NCI-H774 (cell line): ENCODE results near the gene ZBTB16.

ENCODE experiments used
- DNase-seq: peaks from one replicate; lab custom pipeline; 2025; lab: John Stamatoyannopoulos, UW

Gene ZBTB16

GRCh38 chr11:114211444-114212121 is 152.1 kb downstream of the ZBTB16 start:
- DNase-seq, result no peak

DNA sequence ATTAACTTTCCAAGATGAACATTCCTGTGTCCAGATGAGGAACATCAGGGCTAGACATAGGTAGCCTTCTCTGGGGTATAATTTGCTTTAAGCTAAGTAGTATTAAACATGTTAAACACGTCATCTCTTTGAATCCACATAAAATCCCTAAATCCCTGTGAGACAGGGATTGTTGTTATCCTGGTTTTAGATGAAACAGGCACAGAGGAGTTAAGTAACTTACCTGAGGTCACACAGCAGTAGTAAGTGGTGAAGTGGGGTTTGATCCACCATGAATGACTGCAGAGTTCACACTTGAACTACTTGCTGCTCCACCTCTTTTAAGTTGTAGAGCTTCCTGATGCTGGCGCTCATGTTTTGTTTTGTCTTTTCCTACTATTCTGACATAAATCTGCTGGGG is 154.1 kb downstream of the ZBTB16 start:
- DNase-seq, result no peak

- no peak for DNase-seq
These were observed 155.9 kb downstream of the ZBTB16 start for GRCh38 chr11:114215428-114215827.

GRCh38 chr11:114215871-114216795 is 156.6 kb downstream of the ZBTB16 start:
- DNase-seq, result no peak

DNA sequence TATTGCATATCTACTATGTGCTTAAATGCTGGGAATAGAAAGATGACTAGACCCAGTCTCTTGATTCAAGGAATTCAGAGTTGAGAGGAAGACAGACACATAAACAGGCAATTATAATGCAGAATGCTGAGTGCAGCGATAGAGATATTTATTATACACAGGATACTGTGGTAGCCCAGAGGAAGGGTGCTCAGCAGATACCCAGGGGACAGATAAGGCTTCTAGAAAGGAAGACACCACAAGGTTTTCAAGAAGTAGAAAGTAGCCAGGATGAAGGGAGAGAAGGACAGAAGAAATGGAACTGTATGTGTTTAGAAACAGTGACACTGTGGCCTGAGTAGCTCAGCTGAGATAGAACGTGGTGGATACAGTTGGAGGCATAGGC is 157.3 kb downstream of the ZBTB16 start:
- DNase-seq, result no peak

GRCh38 chr11:114218508-114218907 is 159.0 kb downstream of the ZBTB16 start:
- DNase-seq, result no peak

DNA sequence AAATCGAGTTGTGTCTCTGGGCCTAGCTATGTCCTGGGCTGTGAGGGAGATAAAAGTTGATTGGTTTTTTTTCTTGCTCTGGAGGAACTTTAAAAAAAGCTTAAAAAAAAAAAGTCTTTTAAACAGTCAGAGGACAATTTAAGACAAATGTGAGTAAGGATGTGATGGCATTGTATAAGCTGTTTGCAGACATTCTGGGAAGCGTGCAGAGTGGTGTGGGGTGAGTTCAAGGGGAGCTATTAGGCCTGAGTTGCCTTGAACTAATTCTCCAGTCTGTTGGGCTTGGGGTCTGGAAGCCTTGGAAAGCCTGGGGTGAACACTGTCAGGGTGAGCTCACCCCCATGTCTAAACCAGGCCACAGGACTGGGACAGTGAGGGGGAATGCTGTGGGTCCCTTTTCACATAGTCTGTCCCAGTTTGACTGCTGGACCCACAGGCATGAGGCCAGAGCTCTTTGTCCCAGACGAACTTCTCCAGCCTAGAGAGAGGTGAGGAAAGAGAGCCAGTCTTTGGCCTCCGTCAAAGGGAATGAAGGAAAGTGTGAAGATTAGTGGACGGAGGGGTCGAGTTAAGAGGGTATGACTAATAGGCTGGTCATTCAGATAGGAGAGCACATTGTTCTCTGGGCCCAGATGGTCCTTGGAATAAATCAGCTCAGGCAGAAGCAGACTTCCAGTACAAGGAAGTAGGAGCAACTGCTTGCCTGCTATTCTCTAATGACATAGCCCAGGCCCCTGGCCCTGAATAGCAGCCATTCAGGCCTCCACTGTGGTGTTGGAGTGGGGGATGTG is 160.2 kb downstream of the ZBTB16 start:
- no peak for DNase-seq

DNA sequence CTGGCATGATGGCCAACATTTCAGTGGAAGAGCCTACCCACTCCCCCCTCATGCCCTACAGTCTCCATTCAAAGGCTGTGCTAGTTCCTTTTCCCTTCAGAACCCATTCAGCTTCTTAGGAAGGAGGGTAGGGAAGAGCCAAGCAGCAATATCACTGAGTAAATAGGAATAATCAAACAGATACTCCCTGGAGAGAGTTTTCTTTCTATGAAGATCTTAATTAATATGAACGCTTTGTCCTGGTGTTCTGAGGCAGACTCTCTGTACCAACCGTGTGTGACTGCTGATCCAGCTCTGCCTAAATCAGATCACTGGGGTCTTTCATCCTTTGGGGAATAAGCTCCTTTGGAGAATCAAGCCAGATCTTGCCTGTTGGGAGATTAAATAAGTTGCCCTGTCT is 161.5 kb downstream of the ZBTB16 start:
- DNase-seq, result no peak

- no peak for DNase-seq
These were observed 166.2 kb downstream of the ZBTB16 start for GRCh38 chr11:114225661-114226060.

DNA sequence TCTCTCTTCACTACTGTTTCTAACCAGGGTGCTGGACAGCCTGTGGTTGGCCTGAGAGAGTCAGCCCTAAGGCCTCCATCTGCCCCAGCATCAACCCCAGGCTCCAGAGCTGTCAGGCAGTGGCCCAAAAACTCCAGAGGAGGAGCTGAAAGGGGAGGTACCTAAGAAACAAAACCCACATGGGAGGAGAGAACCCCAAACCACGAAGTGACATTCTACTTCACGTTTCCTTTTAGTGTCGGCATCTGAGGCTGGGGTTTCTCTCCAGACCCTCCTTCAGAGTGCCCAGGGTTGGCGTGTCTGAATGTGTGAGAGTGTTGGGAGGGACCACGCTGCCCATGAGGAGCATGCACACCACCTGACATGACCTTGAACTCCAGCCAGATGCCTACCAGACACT is 166.8 kb downstream of the ZBTB16 start:
- DNase-seq, result no peak

- DNase-seq, result no peak
These were observed 169.2 kb downstream of the ZBTB16 start for GRCh38 chr11:114228435-114229411.

GRCh38 chr11:114230031-114230704 is 170.7 kb downstream of the ZBTB16 start:
- no peak for DNase-seq

DNA sequence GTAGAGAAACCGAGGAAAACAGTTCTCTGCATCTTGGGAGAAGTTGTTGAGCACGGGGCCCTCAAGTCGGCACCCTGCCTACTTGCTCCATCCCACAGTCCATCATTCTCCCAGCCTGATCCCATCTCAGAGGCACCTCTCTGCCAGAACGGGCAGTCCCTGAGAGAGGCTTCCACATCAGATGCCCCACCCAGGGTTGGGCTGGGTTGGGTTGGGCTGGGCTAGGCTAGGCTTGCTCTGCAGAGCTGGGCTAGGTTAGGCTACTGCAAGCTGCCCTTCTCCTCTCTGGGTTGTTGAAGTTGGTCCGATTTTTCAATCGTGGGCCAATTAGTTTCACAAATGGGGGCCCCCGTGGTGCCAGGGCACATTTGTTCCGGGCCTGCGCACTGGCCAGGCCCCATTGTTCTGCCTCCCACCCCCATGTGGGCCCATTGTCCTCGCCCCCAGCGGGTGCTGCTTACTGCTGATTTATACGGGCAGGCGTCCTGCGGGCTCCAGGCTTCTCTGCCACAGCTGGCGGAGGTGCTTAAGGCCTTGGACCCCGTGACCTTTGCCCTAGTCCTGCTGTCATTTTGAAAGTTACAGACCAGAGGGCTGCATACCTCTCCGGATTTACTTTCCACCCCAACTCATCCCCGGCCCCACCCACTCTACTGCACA is 173.0 kb downstream of the ZBTB16 start:
- DNase-seq, result no peak

DNA sequence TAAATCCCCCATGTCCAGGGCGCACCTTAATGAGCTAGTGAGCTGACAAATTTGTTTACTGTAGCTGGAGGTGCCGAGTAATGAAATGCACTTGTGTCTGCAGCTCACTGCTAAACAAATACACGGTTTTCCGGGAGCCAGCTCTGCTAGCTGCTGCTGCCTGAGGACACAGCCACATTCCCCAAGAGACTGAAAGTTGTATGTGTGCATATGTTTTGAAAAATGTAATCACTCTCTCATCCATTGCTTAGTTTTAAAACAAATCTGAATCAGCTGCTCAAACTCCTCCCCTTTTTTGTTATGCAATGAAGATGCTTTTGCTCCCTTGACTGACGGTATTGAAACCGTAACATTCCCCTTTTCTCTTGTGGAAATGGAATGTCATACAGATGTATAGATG is 174.2 kb downstream of the ZBTB16 start:
- DNase-seq, result peak; percentile 67

- DNase-seq, result no peak
These were observed 177.3 kb downstream of the ZBTB16 start for GRCh38 chr11:114236829-114237228.

GRCh38 chr11:114237321-114238280 is 178.1 kb downstream of the ZBTB16 start:
- no peak for DNase-seq

DNA sequence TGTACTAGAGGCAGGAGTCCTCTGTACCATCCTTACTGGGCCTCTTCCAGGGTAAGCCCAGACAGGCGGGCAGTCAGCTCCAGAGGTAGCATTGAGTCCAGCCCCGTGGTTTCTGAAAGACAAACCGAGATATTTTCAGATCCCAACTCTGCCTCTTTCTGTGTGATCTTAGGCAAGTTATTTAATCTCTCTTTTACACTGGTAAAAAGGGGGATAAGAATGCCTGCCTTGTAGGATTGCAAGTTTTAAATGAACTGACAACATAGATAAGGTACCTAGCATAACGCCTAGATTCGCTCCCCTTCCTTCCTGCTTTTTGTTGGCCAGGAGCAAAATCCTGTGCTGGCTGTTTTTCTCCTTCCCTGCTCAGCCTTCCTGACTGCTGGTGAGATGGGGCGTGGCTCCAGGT is 180.2 kb downstream of the ZBTB16 start:
- no peak for DNase-seq

DNA sequence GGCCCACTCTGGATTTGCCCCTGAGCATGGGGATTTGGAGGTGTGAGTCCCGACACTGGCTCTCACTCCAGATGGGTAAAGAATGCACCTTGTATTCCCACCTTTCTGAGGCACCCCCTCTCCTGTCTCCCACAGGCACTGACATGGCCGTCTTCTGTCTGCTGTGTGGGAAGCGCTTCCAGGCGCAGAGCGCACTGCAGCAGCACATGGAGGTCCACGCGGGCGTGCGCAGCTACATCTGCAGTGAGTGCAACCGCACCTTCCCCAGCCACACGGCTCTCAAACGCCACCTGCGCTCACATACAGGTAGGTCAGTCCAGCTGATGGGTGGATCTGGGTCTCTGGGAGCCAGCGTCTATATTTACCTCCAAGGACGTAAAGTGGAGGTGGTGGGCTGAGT is 182.5 kb downstream of the ZBTB16 start:
- DNase-seq, result no peak
